SK-N-SH treated with all-trans-retinoic acid at 6 μM for 48 hours (cell line): Measurements from ENCODE around the gene ACTL10.

ENCODE experiments used
- ATAC-seq: fragments of 200-7000 bp; cut with Tn5 transposase; 3 replicates; pipeline ENCODE4 v1.9.1; 2020; ENCODE audit warnings: mild to moderate bottlenecking, moderate library complexity
- ARNTL ChIP-seq: fragments of 450-650 bp; formaldehyde crosslinking; IDR thresholded peaks from 2 replicates; pipeline ENCODE4 v1.5.0; 2020; ENCODE audit warnings: low read depth, mild to moderate bottlenecking, moderate library complexity, borderline replicate concordance
- BACH2 ChIP-seq: fragments of 250-450 bp; sonication (Bioruptor Pico); IDR thresholded peaks from 2 replicates; pipeline ENCODE4 v1.9.0; 2021; ENCODE audit warnings: mild to moderate bottlenecking, borderline replicate concordance
- CSDC2 ChIP-seq: fragments of 250-450 bp; sonication (Bioruptor Pico); IDR thresholded peaks from 2 replicates; pipeline ENCODE4 v1.5.0; 2020; ENCODE audit warnings: mild to moderate bottlenecking, moderate library complexity
- ESRRG ChIP-seq: fragments of 250-450 bp; sonication (Bioruptor Pico); IDR thresholded peaks from 2 replicates; pipeline ENCODE4 v1.6.1; 2021; ENCODE audit warnings: mild to moderate bottlenecking
- GLIS3 ChIP-seq: fragments of 250-450 bp; sonication (Bioruptor Pico); IDR thresholded peaks from 2 replicates; pipeline ENCODE4 v1.5.0; 2020; ENCODE audit warnings: mild to moderate bottlenecking, moderate library complexity
- OSR1 ChIP-seq: fragments of 250-450 bp; sonication (Bioruptor Pico); IDR thresholded peaks from 2 replicates; pipeline ENCODE4 v1.8.0; 2022; ENCODE audit warnings: moderate library complexity, mild to moderate bottlenecking, inconsistent platforms
- PPARA ChIP-seq: fragments of 250-450 bp; sonication (Bioruptor Pico); IDR thresholded peaks from 2 replicates; pipeline ENCODE4 v1.5.0; 2020; ENCODE audit warnings: mild to moderate bottlenecking, borderline replicate concordance
- RARB ChIP-seq: fragments of 250-450 bp; sonication (Bioruptor Pico); IDR thresholded peaks from 2 replicates; pipeline ENCODE4 v1.8.0; 2021; ENCODE audit warnings: mild to moderate bottlenecking, moderate library complexity
- SNAI2 ChIP-seq: fragments of 250-450 bp; sonication (Bioruptor Pico); IDR thresholded peaks from 2 replicates; pipeline ENCODE4 v1.5.0; 2020; ENCODE audit warnings: mild to moderate bottlenecking, moderate library complexity
- TCF4 ChIP-seq: fragments of 250-450 bp; sonication (Bioruptor Pico); IDR thresholded peaks from 2 replicates; pipeline ENCODE4 v1.8.0; 2021; ENCODE audit warnings: mild to moderate bottlenecking, moderate library complexity, borderline replicate concordance
- TOX ChIP-seq: fragments of 250-450 bp; sonication (Bioruptor Pico); IDR thresholded peaks from 2 replicates; pipeline ENCODE4 v1.8.0; 2021; ENCODE audit warnings: mild to moderate bottlenecking, moderate library complexity, borderline replicate concordance
- ZC3H10 ChIP-seq: fragments of 250-450 bp; sonication (Bioruptor Pico); IDR thresholded peaks from 2 replicates; pipeline ENCODE4 v1.5.1; 2021; ENCODE audit warnings: mild to moderate bottlenecking, moderate library complexity
- ZFP3 ChIP-seq: fragments of 250-450 bp; sonication (Bioruptor Pico); IDR thresholded peaks from 2 replicates; pipeline ENCODE4 v1.5.0; 2020; ENCODE audit warnings: mild to moderate bottlenecking, moderate library complexity
- ZFP30 ChIP-seq: fragments of 450-650 bp; formaldehyde crosslinking; IDR thresholded peaks from 2 replicates; pipeline ENCODE4 v1.5.0; 2022; ENCODE audit warnings: mild to moderate bottlenecking, moderate library complexity
- ZNF565 ChIP-seq: fragments of 450-650 bp; formaldehyde crosslinking; conservative IDR thresholded peaks from 2 replicates; pipeline ENCODE4 v1.5.0; 2020; ENCODE audit warnings: low read depth, mild to moderate bottlenecking, moderate library complexity
- ZNF70 ChIP-seq: fragments of 450-650 bp; formaldehyde crosslinking; IDR thresholded peaks from 2 replicates; pipeline ENCODE4 v1.5.0; 2020; ENCODE audit warnings: mild to moderate bottlenecking, moderate library complexity
- ZNF8 ChIP-seq: fragments of 450-650 bp; formaldehyde crosslinking; IDR thresholded peaks from 2 replicates; pipeline ENCODE4 v1.5.0; 2020; ENCODE audit warnings: mild to moderate bottlenecking, moderate library complexity
- TF ChIP-seq, protein P1 (sequence below): fragments of 250-450 bp; sonication (Bioruptor Pico); IDR thresholded peaks from 2 replicates; pipeline ENCODE4 v1.5.1; 2021; ENCODE audit warnings: mild to moderate bottlenecking, moderate library complexity
- TF ChIP-seq, protein P2 (sequence below): fragments of 250-450 bp; sonication (Bioruptor Pico); IDR thresholded peaks from 2 replicates; pipeline ENCODE4 v1.5.0; 2020; ENCODE audit warnings: mild to moderate bottlenecking, moderate library complexity
- TF ChIP-seq, protein P3 (sequence below): fragments of 250-450 bp; sonication (Bioruptor Pico); IDR thresholded peaks from 2 replicates; pipeline ENCODE4 v1.8.0; 2021; ENCODE audit warnings: low read depth, mild to moderate bottlenecking, moderate library complexity, borderline replicate concordance

Gene ACTL10

DNA sequence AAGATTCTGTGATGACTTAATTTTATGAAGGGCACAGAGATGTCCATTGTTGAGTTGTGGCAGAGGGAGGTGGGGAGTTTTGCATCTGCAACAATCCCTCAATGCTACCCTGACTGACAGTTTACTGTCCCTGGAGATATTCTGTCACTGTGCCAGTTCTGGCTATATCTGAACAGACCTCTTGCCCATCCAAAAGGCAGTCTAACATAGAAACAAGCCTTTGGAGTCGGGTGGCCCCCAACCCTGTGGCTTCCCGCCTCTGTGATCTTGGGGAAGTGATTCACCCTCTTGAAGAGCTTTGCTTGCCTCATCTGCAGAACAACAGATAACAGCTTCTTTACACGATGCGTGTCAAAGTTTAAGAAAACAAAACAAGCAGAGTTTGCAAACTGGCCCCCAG, 23.2 kb downstream of the ACTL10 start (continued):
- TF ChIP-seq, protein P1, sequence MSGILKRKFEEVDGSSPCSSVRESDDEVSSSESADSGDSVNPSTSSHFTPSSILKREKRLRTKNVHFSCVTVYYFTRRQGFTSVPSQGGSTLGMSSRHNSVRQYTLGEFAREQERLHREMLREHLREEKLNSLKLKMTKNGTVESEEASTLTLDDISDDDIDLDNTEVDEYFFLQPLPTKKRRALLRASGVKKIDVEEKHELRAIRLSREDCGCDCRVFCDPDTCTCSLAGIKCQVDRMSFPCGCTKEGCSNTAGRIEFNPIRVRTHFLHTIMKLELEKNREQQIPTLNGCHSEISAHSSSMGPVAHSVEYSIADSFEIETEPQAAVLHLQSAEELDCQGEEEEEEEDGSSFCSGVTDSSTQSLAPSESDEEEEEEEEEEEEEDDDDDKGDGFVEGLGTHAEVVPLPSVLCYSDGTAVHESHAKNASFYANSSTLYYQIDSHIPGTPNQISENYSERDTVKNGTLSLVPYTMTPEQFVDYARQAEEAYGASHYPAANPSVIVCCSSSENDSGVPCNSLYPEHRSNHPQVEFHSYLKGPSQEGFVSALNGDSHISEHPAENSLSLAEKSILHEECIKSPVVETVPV, result no peak
- TF ChIP-seq GLIS3 (CRISPR knock-in tag), result no peak
- no peak for TF ChIP-seq OSR1 (CRISPR knock-in tag)
- no peak for TF ChIP-seq BACH2 (CRISPR knock-in tag)
- TF ChIP-seq, protein P2, sequence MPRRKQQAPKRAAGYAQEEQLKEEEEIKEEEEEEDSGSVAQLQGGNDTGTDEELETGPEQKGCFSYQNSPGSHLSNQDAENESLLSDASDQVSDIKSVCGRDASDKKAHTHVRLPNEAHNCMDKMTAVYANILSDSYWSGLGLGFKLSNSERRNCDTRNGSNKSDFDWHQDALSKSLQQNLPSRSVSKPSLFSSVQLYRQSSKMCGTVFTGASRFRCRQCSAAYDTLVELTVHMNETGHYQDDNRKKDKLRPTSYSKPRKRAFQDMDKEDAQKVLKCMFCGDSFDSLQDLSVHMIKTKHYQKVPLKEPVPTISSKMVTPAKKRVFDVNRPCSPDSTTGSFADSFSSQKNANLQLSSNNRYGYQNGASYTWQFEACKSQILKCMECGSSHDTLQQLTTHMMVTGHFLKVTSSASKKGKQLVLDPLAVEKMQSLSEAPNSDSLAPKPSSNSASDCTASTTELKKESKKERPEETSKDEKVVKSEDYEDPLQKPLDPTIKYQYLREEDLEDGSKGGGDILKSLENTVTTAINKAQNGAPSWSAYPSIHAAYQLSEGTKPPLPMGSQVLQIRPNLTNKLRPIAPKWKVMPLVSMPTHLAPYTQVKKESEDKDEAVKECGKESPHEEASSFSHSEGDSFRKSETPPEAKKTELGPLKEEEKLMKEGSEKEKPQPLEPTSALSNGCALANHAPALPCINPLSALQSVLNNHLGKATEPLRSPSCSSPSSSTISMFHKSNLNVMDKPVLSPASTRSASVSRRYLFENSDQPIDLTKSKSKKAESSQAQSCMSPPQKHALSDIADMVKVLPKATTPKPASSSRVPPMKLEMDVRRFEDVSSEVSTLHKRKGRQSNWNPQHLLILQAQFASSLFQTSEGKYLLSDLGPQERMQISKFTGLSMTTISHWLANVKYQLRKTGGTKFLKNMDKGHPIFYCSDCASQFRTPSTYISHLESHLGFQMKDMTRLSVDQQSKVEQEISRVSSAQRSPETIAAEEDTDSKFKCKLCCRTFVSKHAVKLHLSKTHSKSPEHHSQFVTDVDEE, result no peak

DNA sequence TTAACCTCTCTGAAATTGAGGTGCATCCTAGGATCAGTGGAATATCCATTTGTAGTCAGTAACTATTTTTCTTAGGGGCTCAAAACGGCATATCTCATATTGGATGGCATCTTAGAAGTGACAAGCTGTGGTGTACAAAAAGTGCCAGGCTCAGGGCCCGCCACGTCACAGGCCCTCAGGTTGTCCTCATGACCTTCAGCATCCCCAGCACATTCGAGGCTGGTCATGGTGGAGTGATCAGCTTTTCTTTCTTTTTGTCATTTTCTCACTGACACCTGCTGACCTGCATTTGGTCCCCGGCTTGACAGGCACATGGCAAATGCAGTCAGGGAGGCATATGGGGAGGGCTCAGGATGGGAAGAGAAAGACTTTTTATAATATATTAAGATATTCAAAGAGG, 26.5 kb downstream of the ACTL10 start:
- ATAC-seq, result no peak
- TF ChIP-seq CSDC2 (CRISPR knock-in tag), result no peak
- TF ChIP-seq ZC3H10 (CRISPR knock-in tag), result no peak
- TF ChIP-seq ZNF565 (CRISPR knock-in tag), result no peak
- no peak for TF ChIP-seq SNAI2 (CRISPR knock-in tag)
- no peak for TF ChIP-seq ZFP3 (CRISPR knock-in tag)
- TF ChIP-seq BACH2 (CRISPR knock-in tag), result no peak
- no peak for TF ChIP-seq ZFP30 (CRISPR knock-in tag)

DNA sequence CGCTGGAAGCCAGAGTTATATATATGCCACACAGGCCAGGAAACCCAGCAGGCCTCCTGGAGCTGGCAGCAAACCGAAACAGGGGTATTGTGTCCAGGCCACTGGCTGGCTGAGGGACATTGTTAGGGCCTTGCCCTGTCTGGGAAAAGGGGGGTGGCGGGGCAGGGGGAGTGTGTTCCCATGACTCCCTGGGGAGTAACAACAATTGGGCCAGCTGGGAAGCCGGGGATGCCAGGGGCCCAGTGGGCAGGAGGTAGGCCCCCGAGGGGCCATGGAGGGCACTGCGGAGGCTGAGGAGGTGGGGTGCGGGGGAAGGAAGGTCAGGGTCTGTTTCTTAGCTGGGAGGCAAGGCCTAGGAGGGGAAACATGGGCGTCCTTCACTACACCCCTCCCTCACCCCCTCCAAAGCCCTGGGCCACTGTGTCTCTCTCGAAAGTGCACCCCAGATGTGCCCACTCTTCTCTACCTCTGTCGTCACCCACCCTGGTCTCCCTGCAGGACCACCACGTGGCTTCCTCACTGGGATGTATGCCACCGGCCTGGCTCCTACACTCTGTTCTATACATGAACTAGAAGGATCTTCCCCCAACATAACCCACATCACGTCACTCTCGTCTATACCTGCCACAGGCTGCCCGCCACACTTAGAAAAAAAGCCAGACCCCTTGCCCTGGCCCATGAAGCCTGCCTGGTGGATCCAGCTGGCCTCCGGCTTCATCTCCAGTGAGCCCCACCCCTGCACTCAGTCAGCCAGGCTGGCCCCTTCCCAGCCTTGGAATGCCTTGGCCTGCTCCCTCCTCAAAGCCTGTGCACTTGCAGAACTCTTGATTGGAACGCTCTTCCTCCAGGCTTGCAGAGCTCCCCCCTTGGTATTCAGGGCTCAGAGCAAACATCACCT, 27.2 kb downstream of the ACTL10 start:
- ATAC-seq, result no peak
- TF ChIP-seq ZFP3 (CRISPR knock-in tag), result no peak
- TF ChIP-seq, all 23 proteins: peak for 0

DNA sequence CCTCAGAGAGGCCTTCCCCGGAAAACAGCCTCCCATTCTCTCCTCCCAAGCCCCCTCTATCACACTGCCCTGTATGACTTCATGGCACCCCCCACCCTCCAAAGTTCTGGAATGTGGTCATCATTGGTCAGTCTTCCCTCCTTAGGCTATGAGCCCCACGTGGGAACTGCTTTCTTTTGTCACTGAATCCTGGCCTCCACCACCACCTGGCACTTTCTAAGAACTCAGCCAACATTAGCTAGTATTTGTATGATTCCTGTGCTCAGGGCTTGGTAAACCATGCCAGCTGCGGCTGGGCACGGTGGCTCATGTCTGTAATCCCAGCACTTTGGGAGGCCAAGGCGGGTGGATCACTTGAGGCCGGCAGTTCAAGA, 27.9 kb downstream of the ACTL10 start:
- TF ChIP-seq ARNTL (CRISPR knock-in tag) (no peak), CSDC2 (CRISPR knock-in tag) (no peak), RARB (no peak), ZNF8 (no peak), SNAI2 (CRISPR knock-in tag) (no peak), TOX (CRISPR knock-in tag) (no peak), ESRRG (CRISPR knock-in tag) (no peak), ZNF70 (CRISPR knock-in tag) (no peak), TCF4 (no peak), PPARA (CRISPR knock-in tag) (no peak), ZFP30 (CRISPR knock-in tag) (no peak), ZC3H10 (CRISPR knock-in tag) (no peak)
- TF ChIP-seq, protein P1, result no peak
- TF ChIP-seq, protein P3, sequence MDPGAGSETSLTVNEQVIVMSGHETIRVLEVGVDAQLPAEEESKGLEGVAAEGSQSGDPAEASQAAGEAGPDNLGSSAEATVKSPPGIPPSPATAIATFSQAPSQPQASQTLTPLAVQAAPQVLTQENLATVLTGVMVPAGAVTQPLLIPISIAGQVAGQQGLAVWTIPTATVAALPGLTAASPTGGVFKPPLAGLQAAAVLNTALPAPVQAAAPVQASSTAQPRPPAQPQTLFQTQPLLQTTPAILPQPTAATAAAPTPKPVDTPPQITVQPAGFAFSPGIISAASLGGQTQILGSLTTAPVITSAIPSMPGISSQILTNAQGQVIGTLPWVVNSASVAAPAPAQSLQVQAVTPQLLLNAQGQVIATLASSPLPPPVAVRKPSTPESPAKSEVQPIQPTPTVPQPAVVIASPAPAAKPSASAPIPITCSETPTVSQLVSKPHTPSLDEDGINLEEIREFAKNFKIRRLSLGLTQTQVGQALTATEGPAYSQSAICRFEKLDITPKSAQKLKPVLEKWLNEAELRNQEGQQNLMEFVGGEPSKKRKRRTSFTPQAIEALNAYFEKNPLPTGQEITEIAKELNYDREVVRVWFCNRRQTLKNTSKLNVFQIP (CRISPR knock-in tag), result no peak
- ATAC-seq, result no peak
